GM12891 (cell line): ENCODE data around the gene QPRT.

ENCODE experiments used
- POLR2A ChIP-seq: IDR thresholded peaks from 2 replicates; pipeline ENCODE4 v1.6.1; 2011; ENCODE audit warnings: low read depth, low read length, control low read depth
- POLR2AphosphoS5 ChIP-seq: IDR thresholded peaks from 2 replicates; pipeline ENCODE4 v1.6.1; 2011; ENCODE audit warnings: low read depth, low read length, control low read depth
- SPI1 ChIP-seq: IDR thresholded peaks from 2 replicates; pipeline ENCODE4 v1.6.1; 2011; ENCODE audit warnings: low read depth, low read length, control low read depth

- no peak for TF ChIP-seq POLR2A
- TF ChIP-seq SPI1: no peak
- no peak for TF ChIP-seq POLR2AphosphoS5
Measured at GRCh38 chr16:29668267-29668666, 10.7 kb upstream of the QPRT start.
